ENCODE results near the gene ROPN1B. TPM values are rescaled to one million over a fixed set of nuclear protein-coding genes. Genes with fewer than 3 reads are reported as not detected.
A peak's percentile ranks its signal among the peaks of the same experiment; 100 is the strongest.
"Not testable (repeated sequence)": the region's sequence is repeated elsewhere in the genome, so short reads cannot be mapped to it uniquely, and the experiment has no call there.

The ROPN1B gene
- total RNA-seq, 1 experiment from 2014 or later: 0.18 TPM

DNA sequence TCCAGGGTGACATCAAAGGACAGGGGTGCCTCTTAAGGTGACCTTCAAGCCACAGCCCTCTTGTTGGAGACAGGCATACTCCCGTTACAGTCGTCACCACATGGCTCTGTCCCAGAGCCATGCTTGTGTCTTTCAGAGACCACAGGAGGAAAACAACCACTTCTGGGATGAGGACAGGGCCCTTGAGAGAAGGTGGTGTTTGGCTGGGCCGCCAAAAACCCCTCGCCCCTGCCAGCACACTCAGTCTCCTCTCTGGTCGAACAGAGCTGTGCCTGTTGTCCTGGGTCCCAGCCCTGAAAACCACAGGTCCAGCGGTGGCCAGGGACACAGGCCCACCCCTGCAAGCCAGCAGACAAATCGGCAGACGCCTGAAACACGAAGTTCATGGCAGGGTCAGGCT is 44.7 kb upstream of the ROPN1B start:
- H3K4me3 ChIP-seq (ENCODE audit: low read length); ATAC-seq; H3K27ac ChIP-seq (ENCODE audit: low read length); intact Hi-C loops (cut with micrococcal nuclease); H3K36me3 ChIP-seq (ENCODE audit: low read depth, low read length); H3K79me2 ChIP-seq (ENCODE audit: low read length); H3K4me1 ChIP-seq (ENCODE audit: insufficient read depth, low read length); H3K9me2 ChIP-seq (replicated peaks; ENCODE audit: low read length); H3K4me2 ChIP-seq (ENCODE audit: low read length); H3K27me3 ChIP-seq (ENCODE audit: low read length); H3K9ac ChIP-seq (ENCODE audit: low read length); H3F3A ChIP-seq (ENCODE audit: low read length, unreplicated experiment); H4K20me1 ChIP-seq (ENCODE audit: low read length); H3K9me3 ChIP-seq (ENCODE audit: low read length); POLR2A ChIA-PET (ENCODE audit: unreplicated experiment); BruUV-seq (replicated peaks); DNase-seq; CTCF ChIA-PET; H2AFZ ChIP-seq (ENCODE audit: low read length): not testable (repeated sequence)

DNA sequence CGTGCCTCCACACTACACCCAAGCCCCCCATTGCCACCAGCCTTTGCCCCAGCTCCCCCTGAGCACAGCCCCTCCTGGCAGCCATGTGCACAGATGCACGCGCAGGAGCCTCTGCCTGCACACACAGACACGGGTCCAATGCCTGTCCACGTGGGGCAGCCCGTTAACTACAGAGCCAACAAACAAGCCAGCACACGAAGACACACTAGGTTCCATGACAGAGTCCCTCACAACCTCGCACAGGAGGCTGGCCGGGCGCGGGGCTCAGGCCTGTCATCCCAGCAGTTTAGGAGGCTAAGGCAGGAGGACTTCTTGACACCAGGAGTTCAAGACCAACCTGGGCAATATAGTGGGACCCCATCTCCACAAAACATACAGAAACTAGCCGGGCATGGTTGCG is 43.3 kb upstream of the ROPN1B start:
- H3K4me1 ChIP-seq (ENCODE audit: insufficient read depth, low read length); H4K20me1 ChIP-seq (ENCODE audit: low read length); POLR2A ChIA-PET (ENCODE audit: unreplicated experiment); H3K9me2 ChIP-seq (replicated peaks; ENCODE audit: low read length); DNase-seq; CTCF ChIA-PET; ATAC-seq; H3K27me3 ChIP-seq (ENCODE audit: low read length); H3K4me2 ChIP-seq (ENCODE audit: low read length); H3K27ac ChIP-seq (ENCODE audit: low read length); H3K4me3 ChIP-seq (ENCODE audit: low read length); BruUV-seq (replicated peaks); H3K79me2 ChIP-seq (ENCODE audit: low read length); H3K36me3 ChIP-seq (ENCODE audit: low read depth, low read length); H3K9ac ChIP-seq (ENCODE audit: low read length); H2AFZ ChIP-seq (ENCODE audit: low read length); H3K9me3 ChIP-seq (ENCODE audit: low read length); H3F3A ChIP-seq (ENCODE audit: low read length, unreplicated experiment): not testable (repeated sequence)
- intact Hi-C loops (cut with micrococcal nuclease): loop anchor here (5.0 kb wide), 1 partner anchor 157 kb away; the partner anchor contains the start of gene SLC41A3

DNA sequence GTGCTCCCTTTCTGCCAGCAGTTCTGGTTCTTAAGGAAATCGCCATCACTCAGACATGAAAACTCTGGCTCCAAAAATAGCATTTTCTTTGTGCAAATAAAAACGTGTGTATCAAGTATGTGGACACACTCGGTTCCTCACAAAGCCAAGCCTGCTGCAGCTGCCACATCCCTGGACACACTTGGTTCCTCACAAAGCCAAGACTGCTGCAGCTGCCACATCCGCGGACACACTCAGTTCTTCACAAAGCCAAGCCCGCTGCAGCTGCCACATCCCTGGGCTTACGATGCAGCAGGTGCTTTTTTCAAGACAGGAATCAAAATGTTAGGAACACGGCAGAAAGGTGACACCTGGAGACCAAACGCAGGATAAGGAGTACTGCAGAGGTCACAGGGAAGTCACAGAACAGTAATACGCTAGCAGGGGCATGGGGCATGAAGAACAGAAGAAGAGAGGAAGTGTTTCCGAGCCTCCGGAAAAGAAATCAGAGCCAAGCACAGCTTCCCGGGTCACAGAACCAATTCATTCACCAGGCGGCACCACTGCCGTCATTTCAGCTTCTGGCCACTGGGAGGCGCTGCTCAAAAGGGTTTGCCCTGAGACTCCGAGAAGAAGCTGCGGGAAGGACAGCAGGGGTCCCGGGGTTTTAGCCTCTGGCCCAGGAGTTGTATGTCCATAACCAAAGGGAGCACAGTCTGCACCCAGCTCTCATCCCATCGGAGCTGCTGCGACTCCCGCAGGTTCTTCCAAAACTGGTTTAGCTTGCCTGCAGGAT is 40.0 kb upstream of the ROPN1B start:
- H3K9ac ChIP-seq (ENCODE audit: low read length); POLR2A ChIA-PET (ENCODE audit: unreplicated experiment); CTCF ChIA-PET; ATAC-seq; H3K4me1 ChIP-seq (ENCODE audit: insufficient read depth, low read length); H3K79me2 ChIP-seq (ENCODE audit: low read length); H3K9me3 ChIP-seq (ENCODE audit: low read length); H3K36me3 ChIP-seq (ENCODE audit: low read depth, low read length); H3K27ac ChIP-seq (ENCODE audit: low read length); H3F3A ChIP-seq (ENCODE audit: low read length, unreplicated experiment); H3K4me2 ChIP-seq (ENCODE audit: low read length); H3K4me3 ChIP-seq (ENCODE audit: low read length); H3K9me2 ChIP-seq (replicated peaks; ENCODE audit: low read length); H2AFZ ChIP-seq (ENCODE audit: low read length); BruUV-seq (replicated peaks); H3K27me3 ChIP-seq (ENCODE audit: low read length); H4K20me1 ChIP-seq (ENCODE audit: low read length): not testable (repeated sequence)
- TF ChIP-seq, protein P1, sequence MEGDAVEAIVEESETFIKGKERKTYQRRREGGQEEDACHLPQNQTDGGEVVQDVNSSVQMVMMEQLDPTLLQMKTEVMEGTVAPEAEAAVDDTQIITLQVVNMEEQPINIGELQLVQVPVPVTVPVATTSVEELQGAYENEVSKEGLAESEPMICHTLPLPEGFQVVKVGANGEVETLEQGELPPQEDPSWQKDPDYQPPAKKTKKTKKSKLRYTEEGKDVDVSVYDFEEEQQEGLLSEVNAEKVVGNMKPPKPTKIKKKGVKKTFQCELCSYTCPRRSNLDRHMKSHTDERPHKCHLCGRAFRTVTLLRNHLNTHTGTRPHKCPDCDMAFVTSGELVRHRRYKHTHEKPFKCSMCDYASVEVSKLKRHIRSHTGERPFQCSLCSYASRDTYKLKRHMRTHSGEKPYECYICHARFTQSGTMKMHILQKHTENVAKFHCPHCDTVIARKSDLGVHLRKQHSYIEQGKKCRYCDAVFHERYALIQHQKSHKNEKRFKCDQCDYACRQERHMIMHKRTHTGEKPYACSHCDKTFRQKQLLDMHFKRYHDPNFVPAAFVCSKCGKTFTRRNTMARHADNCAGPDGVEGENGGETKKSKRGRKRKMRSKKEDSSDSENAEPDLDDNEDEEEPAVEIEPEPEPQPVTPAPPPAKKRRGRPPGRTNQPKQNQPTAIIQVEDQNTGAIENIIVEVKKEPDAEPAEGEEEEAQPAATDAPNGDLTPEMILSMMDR (conservative IDR thresholded peaks at IDR 0.05; ENCODE audit: low read depth, low read length): peak; percentile 37
- peak; percentile 50 for DNase-seq
- intact Hi-C loops (cut with micrococcal nuclease): loop anchor here (5.0 kb wide), 1 partner anchor 153 kb away; the partner anchor contains the start of gene SLC41A3

DNA sequence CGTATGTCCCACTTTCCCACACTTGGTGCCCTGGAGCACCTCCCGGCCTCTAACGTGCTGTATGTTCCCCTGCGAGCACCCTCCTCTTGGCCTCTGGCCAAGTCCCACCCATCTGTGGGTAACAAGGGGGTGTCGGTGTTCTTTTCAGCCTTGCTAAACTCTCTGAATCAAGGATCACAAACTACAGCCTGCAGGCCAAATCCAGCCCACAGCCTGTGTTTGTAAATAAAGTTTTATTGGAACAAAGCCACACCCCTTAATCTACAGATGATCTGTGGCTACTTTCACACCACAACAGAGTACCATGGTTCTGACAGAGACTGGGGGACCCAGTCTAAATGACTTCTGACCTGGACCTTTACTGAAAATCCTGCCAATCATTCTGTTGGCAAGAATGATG is 39.2 kb upstream of the ROPN1B start:
- H3F3A ChIP-seq (ENCODE audit: low read length, unreplicated experiment); H3K4me1 ChIP-seq (ENCODE audit: insufficient read depth, low read length); DNase-seq; H3K4me2 ChIP-seq (ENCODE audit: low read length); H3K27ac ChIP-seq (ENCODE audit: low read length); H2AFZ ChIP-seq (ENCODE audit: low read length); H4K20me1 ChIP-seq (ENCODE audit: low read length); H3K79me2 ChIP-seq (ENCODE audit: low read length); H3K36me3 ChIP-seq (ENCODE audit: low read depth, low read length); H3K4me3 ChIP-seq (ENCODE audit: low read length); CTCF ChIA-PET; ATAC-seq; H3K9me2 ChIP-seq (replicated peaks; ENCODE audit: low read length); H3K9me3 ChIP-seq (ENCODE audit: low read length); H3K9ac ChIP-seq (ENCODE audit: low read length); H3K27me3 ChIP-seq (ENCODE audit: low read length); POLR2A ChIA-PET (ENCODE audit: unreplicated experiment); BruUV-seq (replicated peaks): not testable (repeated sequence)
- intact Hi-C loops (cut with micrococcal nuclease): loop anchor here (5.0 kb wide), 1 partner anchor 153 kb away; the partner anchor contains the start of gene SLC41A3

DNA sequence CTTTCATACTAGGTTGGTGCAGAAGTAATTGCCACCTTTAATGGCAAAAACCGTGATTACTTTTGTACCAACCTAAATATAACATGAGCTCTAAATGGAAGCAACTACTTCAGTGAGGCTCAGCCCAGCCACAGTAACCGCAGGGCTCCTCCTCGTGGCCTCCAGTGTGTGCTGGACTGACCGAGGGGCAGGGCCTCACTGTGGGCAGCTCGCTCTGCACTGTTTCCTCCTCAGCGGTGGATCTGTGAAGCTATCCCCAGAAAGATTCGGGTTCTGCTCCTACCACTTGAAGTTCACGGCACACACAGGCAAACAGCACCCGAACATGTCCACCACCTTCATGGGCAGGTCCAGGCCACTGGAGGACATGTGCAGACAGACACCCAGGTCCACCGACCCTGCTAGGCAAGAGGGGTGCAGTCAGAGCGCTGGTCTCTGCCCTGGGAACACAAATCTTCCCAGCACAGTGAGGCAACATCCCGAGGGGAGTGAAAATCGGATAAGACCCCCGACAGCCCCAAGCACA is 37.6 kb upstream of the ROPN1B start:
- H2AFZ ChIP-seq (ENCODE audit: low read length); H3K27me3 ChIP-seq (ENCODE audit: low read length); H3F3A ChIP-seq (ENCODE audit: low read length, unreplicated experiment); intact Hi-C loops (cut with micrococcal nuclease); H3K4me3 ChIP-seq (ENCODE audit: low read length); H3K36me3 ChIP-seq (ENCODE audit: low read depth, low read length); H3K9me2 ChIP-seq (replicated peaks; ENCODE audit: low read length); ATAC-seq; H3K4me2 ChIP-seq (ENCODE audit: low read length); H3K9me3 ChIP-seq (ENCODE audit: low read length); DNase-seq; H3K27ac ChIP-seq (ENCODE audit: low read length); CTCF ChIA-PET; H4K20me1 ChIP-seq (ENCODE audit: low read length); BruUV-seq (replicated peaks); H3K79me2 ChIP-seq (ENCODE audit: low read length); H3K9ac ChIP-seq (ENCODE audit: low read length); H3K4me1 ChIP-seq (ENCODE audit: insufficient read depth, low read length); POLR2A ChIA-PET (ENCODE audit: unreplicated experiment): not testable (repeated sequence)

DNA sequence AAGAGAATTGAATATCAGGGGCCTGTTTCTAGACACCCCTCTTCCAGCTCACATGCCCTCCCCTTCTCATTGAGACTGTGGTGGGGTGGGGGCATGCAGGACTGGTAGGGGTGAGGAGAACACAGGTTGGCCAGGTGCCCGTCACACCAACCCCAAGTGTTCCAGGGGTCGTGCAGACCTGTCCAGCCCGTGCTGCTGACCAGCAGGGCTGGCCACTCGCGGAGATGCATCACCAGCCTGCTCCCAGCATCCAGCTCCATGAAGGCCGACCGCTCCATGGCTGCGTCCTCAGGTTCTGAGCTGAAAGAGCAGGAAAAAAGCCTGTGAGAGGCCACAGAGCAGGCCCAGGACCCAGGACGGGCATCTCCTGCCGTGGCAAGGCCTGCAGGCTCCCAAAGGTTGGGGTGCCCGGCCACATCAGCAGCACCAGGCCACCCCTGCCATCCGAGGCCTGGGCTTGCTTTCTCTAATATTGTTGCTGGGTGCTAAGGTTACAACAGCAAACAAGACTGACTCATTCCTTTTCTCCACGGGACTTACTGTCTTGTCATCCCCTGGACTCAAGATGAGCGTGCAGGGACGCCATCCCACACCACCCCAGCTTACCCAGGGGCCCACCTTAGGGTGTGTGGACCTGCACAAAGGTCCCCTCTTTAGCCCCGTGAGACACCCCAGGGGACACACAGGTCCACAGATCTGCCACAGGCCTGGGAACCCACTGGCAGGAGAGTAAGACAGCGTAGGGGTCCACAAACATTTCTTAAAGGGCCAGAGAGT is 35.4 kb upstream of the ROPN1B start:
- H3K79me2 ChIP-seq (ENCODE audit: low read length); H3K36me3 ChIP-seq (ENCODE audit: low read depth, low read length); H3K4me3 ChIP-seq (ENCODE audit: low read length); BruUV-seq (replicated peaks); CTCF ChIA-PET; H3K9me2 ChIP-seq (replicated peaks; ENCODE audit: low read length); H3K9me3 ChIP-seq (ENCODE audit: low read length); H4K20me1 ChIP-seq (ENCODE audit: low read length); H2AFZ ChIP-seq (ENCODE audit: low read length); ATAC-seq; H3K27me3 ChIP-seq (ENCODE audit: low read length); H3K27ac ChIP-seq (ENCODE audit: low read length); H3K4me2 ChIP-seq (ENCODE audit: low read length); DNase-seq; H3K9ac ChIP-seq (ENCODE audit: low read length); POLR2A ChIA-PET (ENCODE audit: unreplicated experiment); intact Hi-C loops (cut with micrococcal nuclease); H3K4me1 ChIP-seq (ENCODE audit: insufficient read depth, low read length); H3F3A ChIP-seq (ENCODE audit: low read length, unreplicated experiment): not testable (repeated sequence)
